ENCODE results near the gene AJM1. TPM values are rescaled to one million over a fixed set of nuclear protein-coding genes. Genes with fewer than 3 reads are reported as not detected.
"Not testable (repeated sequence)": the region's sequence is repeated elsewhere in the genome, so short reads cannot be mapped to it uniquely, and the experiment has no call there.

Gene AJM1
- total and polyA plus RNA-seq, 2 experiments from 2014 or later: 2.0 to 7.7 TPM

DNA sequence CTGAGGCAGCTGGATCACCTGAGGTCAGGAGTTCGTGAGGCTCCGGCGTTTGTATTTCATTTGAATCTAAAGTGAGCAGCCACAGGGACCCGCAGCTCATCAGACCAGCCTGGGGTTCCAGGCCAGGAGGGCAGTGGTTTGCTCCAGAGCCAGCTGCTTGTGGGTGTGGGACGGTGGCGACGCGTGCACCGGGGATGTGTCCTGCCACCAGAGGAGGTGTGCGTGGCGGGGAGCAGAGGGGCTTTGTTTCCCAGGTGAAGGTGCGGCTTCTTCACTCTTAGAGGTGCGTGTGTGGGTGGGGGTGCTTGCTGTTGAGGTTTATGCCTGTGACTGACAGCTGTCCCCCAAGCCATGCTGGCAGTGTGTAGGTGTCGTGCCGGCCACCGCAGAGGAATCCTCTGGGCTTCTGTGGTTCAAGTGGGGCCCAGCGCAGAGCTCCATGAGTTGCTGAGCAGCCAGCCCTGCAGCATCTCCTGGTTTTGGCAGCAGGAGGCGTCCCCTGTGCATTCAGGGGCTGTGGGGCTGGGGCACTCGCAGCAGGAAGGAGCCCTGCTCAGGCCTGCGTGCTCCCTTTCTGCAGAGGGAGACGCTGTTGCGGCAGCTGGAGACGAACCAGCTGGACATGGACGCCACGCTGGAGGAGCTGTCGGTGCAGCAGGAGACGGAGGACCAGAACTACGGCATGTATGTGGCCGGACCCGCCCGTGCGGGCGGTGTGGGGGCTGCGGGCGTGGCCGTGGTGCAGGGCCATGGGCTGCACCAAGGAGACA lies 6.9 kb upstream of the AJM1 start:
- Histone ChIP-seq H3K36me3 (replicated peaks; ENCODE audit: insufficient read depth, low read depth) (no peaks in the 10 kb centered on the region), H3K27ac (no peak overlapping the region), H3K9me2 (replicated peaks; ENCODE audit: insufficient read depth) (no peaks in the 10 kb centered on the region), H2AFZ (no peak overlapping the region), H3K4me3 (no peak overlapping the region), H3K4me1 (ENCODE audit: insufficient read depth) (peaks cover 7% of the 10 kb centered on the region), H4K20me1 (ENCODE audit: insufficient read depth, poor library complexity, severe bottlenecking) (peaks cover 5% of the 10 kb centered on the region), H3K9me3 (ENCODE audit: low read depth) (no peaks in the 10 kb centered on the region), H3K79me2 (no peaks in the 10 kb centered on the region), H3K4me2 (no peak overlapping the region), H3K27me3 (no peaks in the 10 kb centered on the region)
- 93% methylated on average over 36 of the region's 36 CpGs for WGBS (ENCODE audit: low lambda C conversion rate, missing lambda C conversion rate)
- TF ChIP-seq, protein P1, sequence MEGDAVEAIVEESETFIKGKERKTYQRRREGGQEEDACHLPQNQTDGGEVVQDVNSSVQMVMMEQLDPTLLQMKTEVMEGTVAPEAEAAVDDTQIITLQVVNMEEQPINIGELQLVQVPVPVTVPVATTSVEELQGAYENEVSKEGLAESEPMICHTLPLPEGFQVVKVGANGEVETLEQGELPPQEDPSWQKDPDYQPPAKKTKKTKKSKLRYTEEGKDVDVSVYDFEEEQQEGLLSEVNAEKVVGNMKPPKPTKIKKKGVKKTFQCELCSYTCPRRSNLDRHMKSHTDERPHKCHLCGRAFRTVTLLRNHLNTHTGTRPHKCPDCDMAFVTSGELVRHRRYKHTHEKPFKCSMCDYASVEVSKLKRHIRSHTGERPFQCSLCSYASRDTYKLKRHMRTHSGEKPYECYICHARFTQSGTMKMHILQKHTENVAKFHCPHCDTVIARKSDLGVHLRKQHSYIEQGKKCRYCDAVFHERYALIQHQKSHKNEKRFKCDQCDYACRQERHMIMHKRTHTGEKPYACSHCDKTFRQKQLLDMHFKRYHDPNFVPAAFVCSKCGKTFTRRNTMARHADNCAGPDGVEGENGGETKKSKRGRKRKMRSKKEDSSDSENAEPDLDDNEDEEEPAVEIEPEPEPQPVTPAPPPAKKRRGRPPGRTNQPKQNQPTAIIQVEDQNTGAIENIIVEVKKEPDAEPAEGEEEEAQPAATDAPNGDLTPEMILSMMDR (IDR thresholded peaks at IDR 0.05; ENCODE audit: poor library complexity): no peak
- TF ChIP-seq EZH2 (IDR thresholded peaks at IDR 0.05; ENCODE audit: borderline replicate concordance) (no peak), EZH2phosphoT487 (IDR thresholded peaks at IDR 0.05; ENCODE audit: low read depth, severe bottlenecking, unreplicated experiment) (no peak)
- no peak for DNase-seq (ENCODE audit: low spot score)

DNA sequence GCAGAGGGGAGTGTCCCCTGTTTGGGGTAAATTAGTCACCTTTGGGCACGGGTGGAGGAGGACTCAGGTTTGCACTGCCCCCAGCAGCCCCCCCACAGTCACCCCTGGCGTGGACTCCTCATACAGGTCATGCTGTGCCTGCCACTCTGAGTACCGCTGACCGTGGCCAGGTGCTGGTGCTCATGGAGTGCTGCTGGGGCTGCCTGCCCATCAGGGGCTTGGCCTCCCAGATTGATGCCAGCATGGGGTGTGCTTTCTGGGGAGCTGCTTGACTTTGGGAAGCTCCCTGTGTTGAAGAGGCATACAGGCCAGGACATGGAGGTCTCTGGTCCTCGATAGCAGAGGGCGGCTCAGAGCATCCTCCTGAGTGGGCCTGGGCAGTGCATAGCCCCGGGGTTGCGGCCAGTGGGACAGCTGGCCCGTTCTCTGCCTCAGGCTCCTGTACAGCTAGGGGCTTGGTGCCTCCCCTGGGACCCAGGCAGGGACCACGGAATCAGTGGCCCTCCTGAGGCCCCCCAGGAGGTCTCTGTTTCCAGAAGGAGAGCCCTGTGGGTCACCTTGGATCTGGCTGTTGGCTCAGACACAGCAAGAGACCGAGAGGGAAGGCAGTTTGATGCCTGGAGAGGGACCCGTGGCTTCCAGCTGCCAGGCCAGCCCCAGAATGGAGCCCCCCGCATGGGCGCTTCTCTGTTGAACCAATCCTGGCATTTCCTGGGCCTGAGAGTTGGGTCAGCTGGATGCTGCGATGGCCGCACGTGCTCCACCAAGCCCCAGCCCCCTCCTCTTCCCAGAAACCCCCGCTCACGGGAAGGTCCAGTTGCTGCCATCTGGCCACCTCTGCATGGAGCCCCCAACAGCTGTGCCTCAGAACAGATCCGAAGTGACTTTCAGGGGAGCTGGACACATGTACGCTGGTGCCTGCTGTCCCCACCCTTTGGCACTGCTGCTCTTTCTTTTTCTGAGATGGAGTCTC lies 6.1 kb upstream of the AJM1 start:
- TF ChIP-seq, protein P1 (IDR thresholded peaks at IDR 0.05; ENCODE audit: poor library complexity): no peak
- TF ChIP-seq EZH2phosphoT487 (IDR thresholded peaks at IDR 0.05; ENCODE audit: low read depth, severe bottlenecking, unreplicated experiment) (no peak), EZH2 (IDR thresholded peaks at IDR 0.05; ENCODE audit: borderline replicate concordance) (no peak)
- H3K36me3 ChIP-seq (replicated peaks; ENCODE audit: insufficient read depth, low read depth): no peaks in the 10 kb centered on the region
- no peak overlapping the region for H3K4me3 ChIP-seq
- H3K9me3 ChIP-seq (ENCODE audit: low read depth): no peaks in the 10 kb centered on the region
- no peaks in the 10 kb centered on the region for H3K27me3 ChIP-seq
- no peak for DNase-seq (ENCODE audit: low spot score)
- H3K4me2 ChIP-seq: no peak overlapping the region
- no peak overlapping the region for H3K27ac ChIP-seq
- no peaks in the 10 kb centered on the region for H3K9me2 ChIP-seq (replicated peaks; ENCODE audit: insufficient read depth)
- no peak overlapping the region for H2AFZ ChIP-seq
- H3K4me1 ChIP-seq (ENCODE audit: insufficient read depth): peaks cover 16% of the 10 kb centered on the region
- WGBS (ENCODE audit: low lambda C conversion rate, missing lambda C conversion rate): 97% methylated on average over 20 of the region's 21 CpGs
- no peaks in the 10 kb centered on the region for H3K79me2 ChIP-seq
- peaks cover 5% of the 10 kb centered on the region for H4K20me1 ChIP-seq (ENCODE audit: insufficient read depth, poor library complexity, severe bottlenecking)

GRCh38 chr9:136837146-136837855 lies 5.0 kb upstream of the AJM1 start:
- no peak for DNase-seq (ENCODE audit: low spot score)
- peaks cover 25% of the 10 kb centered on the region for H3K4me1 ChIP-seq (ENCODE audit: insufficient read depth)
- TF ChIP-seq, protein P1 (IDR thresholded peaks at IDR 0.05; ENCODE audit: poor library complexity): no peak
- no peak for TF ChIP-seq EZH2 (IDR thresholded peaks at IDR 0.05; ENCODE audit: borderline replicate concordance)
- TF ChIP-seq EZH2phosphoT487 (IDR thresholded peaks at IDR 0.05; ENCODE audit: low read depth, severe bottlenecking, unreplicated experiment): no peak
- H2AFZ ChIP-seq: no peak overlapping the region
- no peak overlapping the region for H3K4me3 ChIP-seq
- no peaks in the 10 kb centered on the region for H3K79me2 ChIP-seq
- H4K20me1 ChIP-seq (ENCODE audit: insufficient read depth, poor library complexity, severe bottlenecking): peaks cover 5% of the 10 kb centered on the region
- H3K27me3 ChIP-seq: no peaks in the 10 kb centered on the region
- H3K9me3 ChIP-seq (ENCODE audit: low read depth): no peaks in the 10 kb centered on the region
- no peak overlapping the region for H3K4me2 ChIP-seq
- no peaks in the 10 kb centered on the region for H3K9me2 ChIP-seq (replicated peaks; ENCODE audit: insufficient read depth)
- H3K27ac ChIP-seq: no peak overlapping the region
- WGBS (ENCODE audit: low lambda C conversion rate, missing lambda C conversion rate): 95% methylated on average over 22 of the region's 27 CpGs
- no peaks in the 10 kb centered on the region for H3K36me3 ChIP-seq (replicated peaks; ENCODE audit: insufficient read depth, low read depth)

GRCh38 chr9:136837856-136838277 lies 4.4 kb upstream of the AJM1 start:
- H3K4me2 ChIP-seq; H3K79me2 ChIP-seq; DNase-seq (ENCODE audit: low spot score); H3K9me3 ChIP-seq (ENCODE audit: low read depth); H3K27ac ChIP-seq; H4K20me1 ChIP-seq (ENCODE audit: insufficient read depth, poor library complexity, severe bottlenecking); H3K27me3 ChIP-seq; H3K36me3 ChIP-seq (replicated peaks; ENCODE audit: insufficient read depth, low read depth); H3K4me3 ChIP-seq; H3K9me2 ChIP-seq (replicated peaks; ENCODE audit: insufficient read depth); H2AFZ ChIP-seq: not testable (repeated sequence)
- peaks cover 31% of the 10 kb centered on the region for H3K4me1 ChIP-seq (ENCODE audit: insufficient read depth)
- 74% methylated on average over 12 of the region's 15 CpGs for WGBS (ENCODE audit: low lambda C conversion rate, missing lambda C conversion rate)

Measured in hepatocyte (in vitro differentiated cells).